Natural killer cell (primary cell): Measurements from ENCODE around the gene C12orf75. TPM values are rescaled to one million over a fixed set of nuclear protein-coding genes. Genes with fewer than 3 reads are reported as not detected.

ENCODE experiments used
- ATAC-seq, 3 donors: fragments of 150-1000 bp in 2 of 3; fragments of 200-7000 bp in 1 of 3; cut with Tn5 transposase; 1 replicate in 1 of 3; 2 replicates in 2 of 3; pipeline ENCODE4 v1.10.0; 2021; ENCODE audit warnings: mild to moderate bottlenecking in 2 of 3, moderate library complexity in 2 of 3
- DNase-seq, 2 donors: peaks; one replicate each; pipeline versions ENCODE4 v3.0.0 to v3.0.0-alpha.2; 2013 to 2021; ENCODE audit warnings: mixed read lengths in 1 of 2
- H3K27ac ChIP-seq: one replicate; pipeline ENCODE4 v1.5.1; 2013; ENCODE audit warnings: mild to moderate bottlenecking, low read length
- H3K27me3 ChIP-seq: one replicate; pipeline ENCODE4 v1.6.1; 2013; ENCODE audit warnings: low read length; ENCODE audit not compliant: control insufficient read depth, insufficient read depth
- H3K36me3 ChIP-seq: one replicate; pipeline ENCODE4 v1.6.1; 2013; ENCODE audit warnings: low read length; ENCODE audit not compliant: control insufficient read depth, insufficient read depth
- H3K4me1 ChIP-seq: one replicate; pipeline ENCODE4 v1.6.1; 2013; ENCODE audit warnings: low read length; ENCODE audit not compliant: control insufficient read depth, insufficient read depth
- H3K4me3 ChIP-seq: one replicate; pipeline ENCODE4 v1.5.1; 2013; ENCODE audit warnings: low read length
- H3K9me3 ChIP-seq: one replicate; pipeline ENCODE4 v1.6.1; 2013; ENCODE audit warnings: low read length; ENCODE audit not compliant: control insufficient read depth, insufficient read depth
- H3K27ac Mint-ChIP-seq, 2 donors: one replicate each; pipeline ENCODE4 v1.8.0; 2022; ENCODE audit warnings: mild to moderate bottlenecking in 2 of 2, mixed read lengths in 2 of 2, moderate library complexity in 1 of 2
- H3K27me3 Mint-ChIP-seq, 2 donors: one replicate each; pipeline ENCODE4 v1.8.0; 2022; ENCODE audit warnings: low read depth in 2 of 2, mixed read lengths in 2 of 2
- H3K36me3 Mint-ChIP-seq: one replicate; pipeline ENCODE4 v1.8.0; 2022; ENCODE audit warnings: mixed read lengths
- H3K4me1 Mint-ChIP-seq, 2 donors: one replicate each; pipeline ENCODE4 v1.8.0; 2022; ENCODE audit warnings: mixed read lengths in 2 of 2
- H3K4me3 Mint-ChIP-seq: one replicate; pipeline ENCODE4 v1.8.0; 2022; ENCODE audit warnings: mild to moderate bottlenecking, moderate library complexity, mixed read lengths
- H3K9me3 Mint-ChIP-seq, 2 donors: one replicate each; pipeline ENCODE4 v1.8.0; 2022; ENCODE audit warnings: mixed read lengths in 2 of 2
- WGBS: methylation state at CpG from one replicate; pipeline ENCODE4 v1.1.7; 2013; ENCODE audit warnings: missing lambda C conversion rate; ENCODE audit not compliant: insufficient coverage; 5-methylcytosine and 5-hydroxymethylcytosine counted together
- intact Hi-C: fragments of 100-400 bp; cut with micrococcal nuclease; formaldehyde crosslinking; loops from one replicate; pipeline ENCODE4 v1.14.2; 2022
- total RNA-seq, 4 donors: library from RNA; stranded (reverse); fragments of 120-200 nt in 1 of 4; gene quantifications; one replicate each; pipeline versions ENCODE4 v1.2.3 to v1.2.4, GENCODE V29; 2013 to 2022
- TF ChIP-seq, protein P1 (sequence below): fragments of 200-600 bp; IDR thresholded peaks from one replicate; pipeline ENCODE4 v1.8.0; 2022; ENCODE audit warnings: antibody characterized with exemption

Gene C12orf75
- total RNA-seq, 3 donors from 2014 or later (not counting 1 experiment from before 2014, with no cell fraction given), result 121 to 131 (median 128) TPM

GRCh38 chr12:105368047-105368646 lies 37.7 kb downstream of the C12orf75 start:
- intact Hi-C loops, result no loop called here
- no peak for DNase-seq
- 89% methylated on average over 3 of the region's 6 CpGs for WGBS
- H3K9me3 Mint-ChIP-seq, result no peaks in the 10 kb centered on the region
- peak overlapping the region; percentile 10 to 13 for H3K27ac Mint-ChIP-seq
- H3K4me3 ChIP-seq, result no peak overlapping the region
- TF ChIP-seq, protein P1, sequence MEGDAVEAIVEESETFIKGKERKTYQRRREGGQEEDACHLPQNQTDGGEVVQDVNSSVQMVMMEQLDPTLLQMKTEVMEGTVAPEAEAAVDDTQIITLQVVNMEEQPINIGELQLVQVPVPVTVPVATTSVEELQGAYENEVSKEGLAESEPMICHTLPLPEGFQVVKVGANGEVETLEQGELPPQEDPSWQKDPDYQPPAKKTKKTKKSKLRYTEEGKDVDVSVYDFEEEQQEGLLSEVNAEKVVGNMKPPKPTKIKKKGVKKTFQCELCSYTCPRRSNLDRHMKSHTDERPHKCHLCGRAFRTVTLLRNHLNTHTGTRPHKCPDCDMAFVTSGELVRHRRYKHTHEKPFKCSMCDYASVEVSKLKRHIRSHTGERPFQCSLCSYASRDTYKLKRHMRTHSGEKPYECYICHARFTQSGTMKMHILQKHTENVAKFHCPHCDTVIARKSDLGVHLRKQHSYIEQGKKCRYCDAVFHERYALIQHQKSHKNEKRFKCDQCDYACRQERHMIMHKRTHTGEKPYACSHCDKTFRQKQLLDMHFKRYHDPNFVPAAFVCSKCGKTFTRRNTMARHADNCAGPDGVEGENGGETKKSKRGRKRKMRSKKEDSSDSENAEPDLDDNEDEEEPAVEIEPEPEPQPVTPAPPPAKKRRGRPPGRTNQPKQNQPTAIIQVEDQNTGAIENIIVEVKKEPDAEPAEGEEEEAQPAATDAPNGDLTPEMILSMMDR, result no peak
- H3K27ac ChIP-seq, result no peak overlapping the region
- no peak overlapping the region for H3K4me3 Mint-ChIP-seq
- H3K36me3 ChIP-seq, result peaks cover 37% of the 10 kb centered on the region
- H3K4me1 ChIP-seq, result no peaks in the 10 kb centered on the region
- peaks cover 6% of the 10 kb centered on the region for H3K36me3 Mint-ChIP-seq
- H3K27me3 Mint-ChIP-seq, result no peaks in the 10 kb centered on the region
- peaks cover 28 to 48% of the 10 kb centered on the region in 2 donors for H3K4me1 Mint-ChIP-seq
- no peaks in the 10 kb centered on the region for H3K9me3 ChIP-seq
- ATAC-seq, result no peak
- no peaks in the 10 kb centered on the region for H3K27me3 ChIP-seq

DNA sequence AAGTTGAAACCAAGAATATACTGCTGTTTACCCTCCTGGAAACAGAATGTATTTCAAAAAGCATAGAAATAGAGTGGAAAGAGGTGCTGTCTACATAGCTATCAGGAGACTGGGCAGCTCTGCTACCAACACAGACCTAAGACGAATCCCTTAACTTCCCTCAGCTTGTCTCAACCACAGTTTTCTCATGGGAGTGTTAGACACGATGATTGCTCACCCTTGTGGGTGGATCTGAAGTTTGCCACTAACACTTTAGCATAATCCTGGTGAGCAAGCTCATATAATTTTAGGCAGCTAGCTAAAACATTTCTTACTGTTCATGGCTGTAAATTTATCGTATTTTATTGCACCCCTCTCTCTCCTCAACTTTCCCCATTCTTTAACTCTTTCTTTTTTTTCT lies 38.5 kb downstream of the C12orf75 start:
- no peaks in the 10 kb centered on the region for H3K9me3 ChIP-seq
- DNase-seq (no peak), ATAC-seq (no peak)
- H3K36me3 Mint-ChIP-seq, result peaks cover 7% of the 10 kb centered on the region
- no peaks in the 10 kb centered on the region for H3K9me3 Mint-ChIP-seq
- no peaks in the 10 kb centered on the region for H3K4me1 ChIP-seq
- WGBS, result 44% methylated on average over 3 of the region's 3 CpGs
- no peak overlapping the region for H3K27ac ChIP-seq
- no peak overlapping the region for H3K4me3 Mint-ChIP-seq
- no peak overlapping the region for H3K4me3 ChIP-seq
- H3K4me1 Mint-ChIP-seq, result peaks cover 23 to 41% of the 10 kb centered on the region in 2 donors
- H3K36me3 ChIP-seq, result peaks cover 44% of the 10 kb centered on the region
- H3K27me3 ChIP-seq, result no peaks in the 10 kb centered on the region
- H3K27me3 Mint-ChIP-seq, result no peaks in the 10 kb centered on the region
- peak overlapping the region; percentile 10 to 33 for H3K27ac Mint-ChIP-seq
- intact Hi-C loops, result no loop called here
- TF ChIP-seq, protein P1, result no peak

GRCh38 chr12:105374303-105374702 lies 43.8 kb downstream of the C12orf75 start:
- no peaks in the 10 kb centered on the region for H3K27me3 ChIP-seq
- H3K27ac ChIP-seq, result no peak overlapping the region
- H3K4me3 ChIP-seq, result no peak overlapping the region
- TF ChIP-seq, protein P1, result no peak
- WGBS, result 100% methylated on average over 1 of the region's 1 CpG
- Mint-ChIP-seq H3K9me3 (no peaks in the 10 kb centered on the region), H3K27ac (peak overlapping the region in 1 of 2 donors; percentile 43), H3K4me1 (peaks cover 9 to 16% of the 10 kb centered on the region in 2 donors), H3K27me3 (no peaks in the 10 kb centered on the region), H3K36me3 (peaks cover 13% of the 10 kb centered on the region), H3K4me3 (no peak overlapping the region)
- H3K4me1 ChIP-seq, result no peaks in the 10 kb centered on the region
- H3K9me3 ChIP-seq, result no peaks in the 10 kb centered on the region
- ATAC-seq, result no peak
- H3K36me3 ChIP-seq, result peaks cover 37% of the 10 kb centered on the region
- intact Hi-C loops, result no loop called here
- no peak for DNase-seq

- intact Hi-C loops, result no loop called here
- H3K4me1 Mint-ChIP-seq, result peaks cover 9 to 10% of the 10 kb centered on the region in 2 donors
- H3K4me3 Mint-ChIP-seq, result no peak overlapping the region
- no peaks in the 10 kb centered on the region for H3K27me3 ChIP-seq
- H3K36me3 ChIP-seq, result peaks cover 17% of the 10 kb centered on the region
- no peak overlapping the region for H3K4me3 ChIP-seq
- WGBS, result 88% methylated on average over 4 of the region's 4 CpGs
- H3K36me3 Mint-ChIP-seq, result peaks cover 7% of the 10 kb centered on the region
- TF ChIP-seq, protein P1, result no peak
- no peaks in the 10 kb centered on the region for H3K9me3 ChIP-seq
- H3K27ac Mint-ChIP-seq, result no peak overlapping the region
- no peak overlapping the region for H3K27ac ChIP-seq
- DNase-seq (no peak), ATAC-seq (no peak)
- H3K4me1 ChIP-seq, result no peaks in the 10 kb centered on the region
- no peaks in the 10 kb centered on the region for H3K27me3 Mint-ChIP-seq
- no peaks in the 10 kb centered on the region for H3K9me3 Mint-ChIP-seq
Observed at GRCh38 chr12:105377077-105377476, 46.6 kb downstream of the C12orf75 start.
